DOHH2 (cell line): ENCODE results near the gene CITED4.

Experiments used
- EZH2phosphoT487 ChIP-seq: fragments of 200-600 bp; sonication (generic); IDR thresholded peaks from 2 replicates; pipeline ENCODE4 v1.6.1; 2017; ENCODE audit warnings: borderline replicate concordance, mild to moderate bottlenecking, antibody characterized with exemption, low read length, moderate library complexity, mixed read lengths
- TF ChIP-seq, protein P1 (sequence below): fragments of 200-600 bp; sonication (generic); IDR thresholded peaks from one replicate; pipeline ENCODE4 v1.5.1; 2014; ENCODE audit warnings: antibody characterized with exemption, mild to moderate bottlenecking, low read depth, low read length; ENCODE audit not compliant: poor library complexity, severe bottlenecking

DNA sequence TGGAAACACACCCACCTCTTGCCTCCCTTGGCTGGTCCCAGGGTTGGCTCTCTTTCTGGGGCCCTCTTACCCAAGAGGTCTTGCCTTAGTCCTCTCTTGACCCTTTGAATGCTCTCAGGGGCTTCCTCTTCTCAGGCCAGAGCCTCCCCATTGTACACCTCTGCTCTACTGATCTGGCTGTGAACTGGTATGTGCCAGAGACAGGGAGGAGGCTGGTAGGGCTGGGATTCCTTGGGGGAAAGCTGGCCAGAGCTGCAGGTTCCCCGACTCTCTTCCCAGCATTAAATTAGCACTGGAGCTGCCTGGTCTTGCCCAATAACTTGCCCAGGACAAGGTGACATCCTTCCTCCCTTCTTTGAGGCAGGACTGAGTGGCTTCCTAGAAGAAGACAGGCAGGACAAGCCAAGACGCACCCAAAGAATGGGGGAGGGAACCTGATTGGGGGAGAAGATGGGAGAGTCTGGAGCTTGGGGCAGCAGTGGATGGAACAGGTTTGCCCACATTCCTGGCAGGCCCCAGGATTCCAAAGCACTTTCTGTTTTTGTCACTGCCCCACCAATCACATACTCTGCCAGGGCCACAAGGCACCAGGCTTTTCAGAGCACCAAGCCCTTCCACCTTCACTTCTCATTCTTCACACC lies 37.2 kb upstream of the CITED4 start:
- TF ChIP-seq, protein P1, sequence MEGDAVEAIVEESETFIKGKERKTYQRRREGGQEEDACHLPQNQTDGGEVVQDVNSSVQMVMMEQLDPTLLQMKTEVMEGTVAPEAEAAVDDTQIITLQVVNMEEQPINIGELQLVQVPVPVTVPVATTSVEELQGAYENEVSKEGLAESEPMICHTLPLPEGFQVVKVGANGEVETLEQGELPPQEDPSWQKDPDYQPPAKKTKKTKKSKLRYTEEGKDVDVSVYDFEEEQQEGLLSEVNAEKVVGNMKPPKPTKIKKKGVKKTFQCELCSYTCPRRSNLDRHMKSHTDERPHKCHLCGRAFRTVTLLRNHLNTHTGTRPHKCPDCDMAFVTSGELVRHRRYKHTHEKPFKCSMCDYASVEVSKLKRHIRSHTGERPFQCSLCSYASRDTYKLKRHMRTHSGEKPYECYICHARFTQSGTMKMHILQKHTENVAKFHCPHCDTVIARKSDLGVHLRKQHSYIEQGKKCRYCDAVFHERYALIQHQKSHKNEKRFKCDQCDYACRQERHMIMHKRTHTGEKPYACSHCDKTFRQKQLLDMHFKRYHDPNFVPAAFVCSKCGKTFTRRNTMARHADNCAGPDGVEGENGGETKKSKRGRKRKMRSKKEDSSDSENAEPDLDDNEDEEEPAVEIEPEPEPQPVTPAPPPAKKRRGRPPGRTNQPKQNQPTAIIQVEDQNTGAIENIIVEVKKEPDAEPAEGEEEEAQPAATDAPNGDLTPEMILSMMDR = no peak
- TF ChIP-seq EZH2phosphoT487 = no peak
